Stimulated activated CD4-positive, alpha-beta T cell treated with anti-CD3 and anti-CD28 coated beads, Interleukin-4, amount 100 ng/mL, for 24 hours (primary cell): ENCODE data around the gene USHBP1.
"Not testable (repeated sequence)": the region's sequence is repeated elsewhere in the genome, so short reads cannot be mapped to it uniquely, and the experiment has no call there.

Experiments
- DNase-seq: peaks from one replicate; pipeline ENCODE4 v3.0.0-alpha.2; 2020

Gene USHBP1

GRCh38 chr19:17264641-17264979, at the start of gene USHBP1:
Gene USHBP1, minus strand, starts transcription at chr19:17264745. Its CDS starts 446 bp downstream, at chr19:17264299.
- DNase-seq, result no peak

GRCh38 chr19:17314007-17314593, 49.6 kb upstream of the USHBP1 start:
- no peak for DNase-seq

GRCh38 chr19:17312189-17313113, 47.9 kb upstream of the USHBP1 start:
- no peak for DNase-seq

GRCh38 chr19:17311455-17312188, 47.1 kb upstream of the USHBP1 start:
- DNase-seq, result no peak

- DNase-seq, result peak; percentile 23
These were observed 45.5 kb upstream of the USHBP1 start for GRCh38 chr19:17309965-17310461.

GRCh38 chr19:17309198-17309964, 44.8 kb upstream of the USHBP1 start, which contains the start of gene DDA1:
Gene DDA1, plus strand, starts transcription at chr19:17309563. Its CDS starts 92 bp downstream, at chr19:17309655.
- peak; percentile 100 for DNase-seq

GRCh38 chr19:17307876-17308377, 43.4 kb upstream of the USHBP1 start:
- DNase-seq, result no peak

- no peak for DNase-seq
These were observed 41.8 kb upstream of the USHBP1 start for GRCh38 chr19:17306285-17306714.

GRCh38 chr19:17305517-17306284, 41.2 kb upstream of the USHBP1 start, which contains the start of gene MRPL34:
Gene MRPL34, plus strand, starts transcription at chr19:17305872. Its CDS starts 21 bp downstream, at chr19:17305893.
- peak; percentile 95 for DNase-seq

GRCh38 chr19:17305216-17305516, 40.6 kb upstream of the USHBP1 start:
- no peak for DNase-seq

GRCh38 chr19:17304386-17305215, 40.1 kb upstream of the USHBP1 start:
- no peak for DNase-seq

- no peak for DNase-seq
These were observed 39.4 kb upstream of the USHBP1 start for GRCh38 chr19:17303940-17304267.

- DNase-seq, result peak; percentile 94
These were observed 38.8 kb upstream of the USHBP1 start, which contains the start of gene ABHD8 for GRCh38 chr19:17303167-17303939. Gene ABHD8, minus strand, starts transcription at chr19:17303425. Its CDS starts 1,809 bp downstream, at chr19:17301616.

GRCh38 chr19:17302391-17303166, 38.0 kb upstream of the USHBP1 start:
- no peak for DNase-seq

- DNase-seq, result no peak
These were observed 36.6 kb upstream of the USHBP1 start for GRCh38 chr19:17300992-17301619.

GRCh38 chr19:17296976-17297375, 32.4 kb upstream of the USHBP1 start:
- no peak for DNase-seq

GRCh38 chr19:17296273-17296672, 31.7 kb upstream of the USHBP1 start:
- no peak for DNase-seq

- not testable (repeated sequence) for DNase-seq
These were observed 31.0 kb upstream of the USHBP1 start for GRCh38 chr19:17295551-17295950.
